ENCODE results near the gene PPP6R2. TPM values are rescaled to one million over a fixed set of nuclear protein-coding genes. Genes with fewer than 3 reads are reported as not detected.
A peak's percentile ranks its signal among the peaks of the same experiment; 100 is the strongest.

PPP6R2 gene
- total RNA-seq, 1 experiment from 2014 or later: 42.6 TPM

DNA sequence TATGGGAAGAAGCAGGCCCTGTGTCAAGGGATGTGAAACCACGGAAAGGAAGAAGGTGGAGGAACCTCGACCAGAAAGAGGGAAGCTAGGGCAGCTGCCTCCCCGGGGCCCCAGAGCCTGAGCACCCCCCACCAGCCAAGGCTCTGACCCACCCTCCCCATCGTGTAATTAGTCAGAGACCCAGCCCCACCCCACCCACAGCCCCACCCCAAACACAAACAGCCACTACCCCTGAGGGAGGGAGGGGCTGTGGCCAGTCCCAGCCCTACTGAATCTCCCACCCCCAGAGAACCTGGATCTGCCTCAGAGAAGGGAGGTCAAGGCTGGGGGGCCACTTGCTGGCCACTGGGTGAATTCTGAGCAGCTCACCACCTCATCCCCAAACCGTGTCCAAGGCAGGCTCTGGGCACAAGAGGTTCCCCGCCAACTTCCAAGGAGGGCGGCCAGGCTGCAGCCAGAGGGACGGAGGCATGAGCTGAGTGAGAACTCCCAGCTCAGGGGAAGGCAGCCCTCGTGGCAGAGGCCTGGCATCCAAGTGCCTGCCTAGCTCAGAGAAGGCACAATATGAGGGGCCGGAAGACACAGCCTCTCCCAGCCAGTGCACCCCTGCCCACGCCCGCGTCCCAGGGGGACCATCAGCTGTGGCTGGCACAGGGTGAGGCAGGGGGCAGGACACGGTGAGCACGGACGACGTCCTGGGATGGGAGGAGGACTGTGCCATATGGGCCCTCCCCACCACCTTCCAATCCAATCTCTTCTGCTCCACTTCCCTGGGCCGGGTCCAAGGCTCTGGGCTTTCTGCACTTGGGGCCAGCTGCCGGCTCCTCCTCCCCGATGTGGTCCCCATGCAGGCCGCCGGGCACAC is 38.4 kb upstream of the PPP6R2 start:
- H2AFZ ChIP-seq (ENCODE audit: low read length): no peak overlapping the region
- no peaks in the 10 kb centered on the region for H3K36me3 Mint-ChIP-seq (ENCODE audit: insufficient read depth in 1 of 3, low read depth in 3 of 3)
- no peak overlapping the region for H4K91ac ChIP-seq (ENCODE audit: insufficient read length, low read depth, low read length)
- no peak for DNase-seq
- H3K9ac ChIP-seq (ENCODE audit: extremely low read depth, insufficient read length, low read length): no peak overlapping the region
- no peak overlapping the region for H4K8ac ChIP-seq (replicated peaks; ENCODE audit: insufficient read length, low read depth, low read length)
- no peak overlapping the region for H3K56ac ChIP-seq (ENCODE audit: insufficient read length, low read depth, low read length)
- no peak overlapping the region for H3K23ac ChIP-seq (ENCODE audit: insufficient read length, low read depth, low read length)
- no peak overlapping the region; the same call in 1 of the 2 replicates for H3K14ac ChIP-seq (ENCODE audit: insufficient read depth, low read length)
- no peaks in the 10 kb centered on the region for H3K79me2 ChIP-seq (ENCODE audit: insufficient read depth, low read length)
- no peak overlapping the region for H3T11ph ChIP-seq (ENCODE audit: low read length)
- H4K20me1 ChIP-seq (ENCODE audit: control insufficient read depth, insufficient read depth, insufficient read length): no peaks in the 10 kb centered on the region
- H4K5ac ChIP-seq (ENCODE audit: insufficient read length, low read depth, low read length): no peak overlapping the region
- H3K4me3 Mint-ChIP-seq: peak overlapping the region in 1 of 2 experiments; percentile 41; a peak in 1 of 5 replicates
- H3K27ac ChIP-seq (ENCODE audit: insufficient read length, low read depth, low read length): no peak overlapping the region
- H2BK5ac ChIP-seq (ENCODE audit: insufficient read length, low read length): no peak overlapping the region
- no peaks in the 10 kb centered on the region for H3K9me3 Mint-ChIP-seq
- H3K27me3 Mint-ChIP-seq (ENCODE audit: low read depth): peaks cover 5% of the 10 kb centered on the region
- H3K18ac ChIP-seq (ENCODE audit: insufficient read length, low read depth, low read length): peak overlapping the region; percentile 34
- H3K4me1 ChIP-seq (ENCODE audit: insufficient read depth, low read length): no peaks in the 10 kb centered on the region; the same call in 1 of the 2 replicates
- no peaks in the 10 kb centered on the region for H3K9me3 ChIP-seq (ENCODE audit: control insufficient read depth, low read depth, low read length)
- no peak overlapping the region for H2BK20ac ChIP-seq (ENCODE audit: low read depth, low read length, poor library complexity, severe bottlenecking)
- H3K4me1 Mint-ChIP-seq: peaks cover 18 to 31% of the 10 kb centered on the region in 2 experiments
- H2AK5ac ChIP-seq (ENCODE audit: insufficient read length, low read length): no peak overlapping the region
- whole genome bisulfite sequencing (ENCODE audit: extremely low coverage, insufficient read length, low lambda C conversion rate): no CpG with 5 or more reads among the region's 22 CpGs
- H3K27me3 ChIP-seq (ENCODE audit: insufficient read depth, low read length): no peaks in the 10 kb centered on the region
- H3K4ac ChIP-seq (ENCODE audit: low read depth, low read length): no peak overlapping the region
- H3K4me2 ChIP-seq (ENCODE audit: insufficient read depth, insufficient read length, low read length): no peak overlapping the region
- H2BK12ac ChIP-seq (ENCODE audit: insufficient read length, low read depth, low read length): no peak overlapping the region
- no peak overlapping the region for H2BK15ac ChIP-seq (ENCODE audit: low read depth, low read length)
- H3K23me2 ChIP-seq (ENCODE audit: insufficient read length, low read depth, low read length, poor library complexity, severe bottlenecking): peaks cover 10% of the 10 kb centered on the region
- H3K79me1 ChIP-seq (ENCODE audit: insufficient read depth, low read depth, low read length, poor library complexity, severe bottlenecking): no peaks in the 10 kb centered on the region
- no peak overlapping the region for H2BK120ac ChIP-seq (ENCODE audit: low read depth, low read length, poor library complexity, severe bottlenecking)
- peak overlapping the region in 1 of 3 experiments; percentile 89; a peak in 2 of 7 replicates for H3K27ac Mint-ChIP-seq
- TF ChIP-seq, protein P1, sequence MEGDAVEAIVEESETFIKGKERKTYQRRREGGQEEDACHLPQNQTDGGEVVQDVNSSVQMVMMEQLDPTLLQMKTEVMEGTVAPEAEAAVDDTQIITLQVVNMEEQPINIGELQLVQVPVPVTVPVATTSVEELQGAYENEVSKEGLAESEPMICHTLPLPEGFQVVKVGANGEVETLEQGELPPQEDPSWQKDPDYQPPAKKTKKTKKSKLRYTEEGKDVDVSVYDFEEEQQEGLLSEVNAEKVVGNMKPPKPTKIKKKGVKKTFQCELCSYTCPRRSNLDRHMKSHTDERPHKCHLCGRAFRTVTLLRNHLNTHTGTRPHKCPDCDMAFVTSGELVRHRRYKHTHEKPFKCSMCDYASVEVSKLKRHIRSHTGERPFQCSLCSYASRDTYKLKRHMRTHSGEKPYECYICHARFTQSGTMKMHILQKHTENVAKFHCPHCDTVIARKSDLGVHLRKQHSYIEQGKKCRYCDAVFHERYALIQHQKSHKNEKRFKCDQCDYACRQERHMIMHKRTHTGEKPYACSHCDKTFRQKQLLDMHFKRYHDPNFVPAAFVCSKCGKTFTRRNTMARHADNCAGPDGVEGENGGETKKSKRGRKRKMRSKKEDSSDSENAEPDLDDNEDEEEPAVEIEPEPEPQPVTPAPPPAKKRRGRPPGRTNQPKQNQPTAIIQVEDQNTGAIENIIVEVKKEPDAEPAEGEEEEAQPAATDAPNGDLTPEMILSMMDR (conservative IDR thresholded peaks at IDR 0.05): no peak

Measured in H9 (cell line).